AG04449 (cell line): Measurements from ENCODE around the gene TMC4.

ENCODE experiments used
- CTCF ChIA-PET: fragments of 350-600 bp; formaldehyde crosslinking; extraction: SDS; loops from one replicate; lab custom pipeline; 2021; ENCODE audit warnings: antibody characterized with exemption; lab: Yijun Ruan, JAX
- POLR2A ChIA-PET: fragments of 400-600, 350-600 bp; formaldehyde crosslinking; extraction: SDS; loops from one replicate; lab custom pipeline; 2020; ENCODE audit warnings: antibody characterized with exemption, inconsistent platforms; lab: Yijun Ruan, JAX
- DNase-seq: peaks from one replicate; pipeline ENCODE4 v3.0.0-alpha.2; 2010; ENCODE audit warnings: low read depth, low spot score
- H3K4me3 ChIP-seq: 2 replicates; pipeline ENCODE4 v1.5.1; 2011; ENCODE audit warnings: low read depth, mild to moderate bottlenecking, control low read depth, low read length
- TF ChIP-seq, protein P1 (sequence below): IDR thresholded peaks from one replicate; pipeline ENCODE4 v1.5.1; 2011; ENCODE audit warnings: mild to moderate bottlenecking, moderate library complexity, low read length, control low read depth, inconsistent platforms; ENCODE audit not compliant: insufficient read depth; ENCODE audit errors: missing control alignments

TMC4 gene

DNA sequence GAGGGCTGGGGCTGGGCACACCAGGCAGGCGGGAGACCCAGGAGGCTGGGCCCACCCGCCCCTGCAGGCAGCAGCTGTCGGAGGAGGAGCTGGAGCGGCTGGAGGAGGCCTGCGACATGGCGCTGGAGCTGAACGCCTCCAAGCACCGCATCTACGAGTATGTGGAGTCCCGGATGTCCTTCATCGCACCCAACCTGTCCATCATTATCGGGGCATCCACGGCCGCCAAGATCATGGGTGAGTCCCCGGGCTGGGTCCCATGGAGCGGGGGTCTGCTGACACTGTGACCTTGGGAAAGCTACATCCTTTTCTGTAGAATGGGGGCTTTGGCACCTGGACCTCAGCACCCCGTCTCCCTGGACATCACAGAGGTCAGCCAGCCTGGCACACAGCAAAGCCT lies 49.3 kb downstream of the TMC4 start:
- POLR2A ChIA-PET: interaction anchor here (1.5 kb wide), 1 partner anchor 13 kb away, joined by 9 read pairs; the partner anchor contains the start of gene CNOT3
- DNase-seq: no peak
- TF ChIP-seq, protein P1, sequence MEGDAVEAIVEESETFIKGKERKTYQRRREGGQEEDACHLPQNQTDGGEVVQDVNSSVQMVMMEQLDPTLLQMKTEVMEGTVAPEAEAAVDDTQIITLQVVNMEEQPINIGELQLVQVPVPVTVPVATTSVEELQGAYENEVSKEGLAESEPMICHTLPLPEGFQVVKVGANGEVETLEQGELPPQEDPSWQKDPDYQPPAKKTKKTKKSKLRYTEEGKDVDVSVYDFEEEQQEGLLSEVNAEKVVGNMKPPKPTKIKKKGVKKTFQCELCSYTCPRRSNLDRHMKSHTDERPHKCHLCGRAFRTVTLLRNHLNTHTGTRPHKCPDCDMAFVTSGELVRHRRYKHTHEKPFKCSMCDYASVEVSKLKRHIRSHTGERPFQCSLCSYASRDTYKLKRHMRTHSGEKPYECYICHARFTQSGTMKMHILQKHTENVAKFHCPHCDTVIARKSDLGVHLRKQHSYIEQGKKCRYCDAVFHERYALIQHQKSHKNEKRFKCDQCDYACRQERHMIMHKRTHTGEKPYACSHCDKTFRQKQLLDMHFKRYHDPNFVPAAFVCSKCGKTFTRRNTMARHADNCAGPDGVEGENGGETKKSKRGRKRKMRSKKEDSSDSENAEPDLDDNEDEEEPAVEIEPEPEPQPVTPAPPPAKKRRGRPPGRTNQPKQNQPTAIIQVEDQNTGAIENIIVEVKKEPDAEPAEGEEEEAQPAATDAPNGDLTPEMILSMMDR: no peak
- CTCF ChIA-PET: no interaction called here
- no peak overlapping the region for H3K4me3 ChIP-seq

DNA sequence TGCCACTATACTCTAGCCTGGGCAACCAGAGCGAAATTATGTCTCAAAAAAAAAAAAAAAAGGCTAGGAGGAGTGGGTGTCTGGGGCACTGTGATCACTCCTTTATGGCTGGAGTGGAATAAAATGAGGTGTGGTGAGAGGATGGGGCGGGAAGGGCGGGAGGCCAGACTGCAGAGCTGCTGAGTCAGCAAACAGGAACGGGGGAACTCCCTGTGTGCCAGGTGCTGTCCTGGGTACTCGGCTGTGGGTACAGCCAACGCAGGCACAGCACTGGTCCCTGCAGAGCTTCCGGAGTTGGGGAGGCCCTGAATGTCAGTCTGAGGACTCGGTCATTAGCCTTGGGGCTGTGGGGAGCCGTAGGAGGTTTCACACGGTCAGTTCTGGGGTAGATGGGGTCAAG lies 51.7 kb downstream of the TMC4 start:
- CTCF ChIA-PET: no interaction called here
- no peak overlapping the region for H3K4me3 ChIP-seq
- POLR2A ChIA-PET: no interaction called here
- no peak for DNase-seq
- TF ChIP-seq, protein P1: no peak

DNA sequence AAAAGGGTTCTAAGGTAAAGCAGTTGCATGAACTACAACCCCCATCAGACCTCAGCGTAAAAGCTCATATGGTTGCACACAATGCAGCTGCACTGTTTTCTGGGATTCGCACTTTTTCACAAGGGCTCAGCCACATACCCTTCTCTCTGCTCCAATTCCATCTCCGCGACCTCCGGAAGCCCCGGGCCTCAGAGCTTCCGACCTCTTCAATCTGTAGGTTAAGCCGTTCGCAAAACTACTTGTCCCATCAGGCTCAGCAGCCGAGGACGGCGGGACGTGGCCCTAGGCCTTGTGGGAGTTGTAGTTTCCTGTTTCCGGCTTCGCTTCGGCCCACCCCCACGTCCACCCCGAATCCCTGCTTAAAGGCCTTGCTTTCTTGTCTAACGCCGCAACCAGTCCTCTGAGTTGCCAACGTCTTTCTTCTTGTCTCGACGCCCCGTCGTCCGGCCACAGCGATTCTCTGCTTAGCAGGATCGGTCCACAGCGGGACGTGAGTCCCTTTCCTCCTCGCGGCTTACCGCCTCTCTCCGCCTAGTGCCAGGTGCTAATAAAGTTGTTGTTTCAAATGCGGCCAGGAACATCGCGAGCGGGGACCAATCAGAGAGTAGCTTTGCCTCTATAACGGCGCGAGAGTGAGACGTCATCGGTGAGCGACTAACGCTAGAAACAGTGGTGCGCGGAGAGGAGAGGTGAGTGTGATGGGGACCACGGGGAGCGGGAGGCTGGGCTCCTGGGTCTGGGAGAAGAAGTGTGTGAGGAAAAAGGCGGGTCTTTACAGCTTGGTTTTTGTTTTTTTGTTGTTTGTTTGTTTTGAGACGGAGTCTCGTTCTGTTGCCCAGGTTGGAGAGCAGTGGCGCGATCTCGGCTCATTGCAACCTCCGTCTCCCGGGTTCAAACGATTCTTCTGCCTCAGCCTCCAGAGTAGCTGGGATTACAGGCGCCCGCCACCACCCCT lies 57.6 kb downstream of the TMC4 start, which contains the start of the genes PRPF31 and TFPT:
PRPF31 (plus strand) TSS at position 646 of the 955 bp plus-strand sequence. CDS start 2,525 bp downstream, outside the sequence.
TFPT (minus strand) TSS at position 549 of the 955 bp plus-strand sequence; CDS start at position 161, 388 bp downstream.
- TF ChIP-seq, protein P1: no peak
- ChIA-PET POLR2A (interaction anchor here (0.8 to 2.5 kb wide), 7 partner anchors 9 to 74 kb away, joined by 3 to 21 read pairs (median 3); partner anchors contain the start of genes CNOT3, MBOAT7 and NDUFA3), CTCF (no interaction called here)
- H3K4me3 ChIP-seq: peak within 1 kb of the TSS; percentile 83
- DNase-seq: peak; percentile 87

DNA sequence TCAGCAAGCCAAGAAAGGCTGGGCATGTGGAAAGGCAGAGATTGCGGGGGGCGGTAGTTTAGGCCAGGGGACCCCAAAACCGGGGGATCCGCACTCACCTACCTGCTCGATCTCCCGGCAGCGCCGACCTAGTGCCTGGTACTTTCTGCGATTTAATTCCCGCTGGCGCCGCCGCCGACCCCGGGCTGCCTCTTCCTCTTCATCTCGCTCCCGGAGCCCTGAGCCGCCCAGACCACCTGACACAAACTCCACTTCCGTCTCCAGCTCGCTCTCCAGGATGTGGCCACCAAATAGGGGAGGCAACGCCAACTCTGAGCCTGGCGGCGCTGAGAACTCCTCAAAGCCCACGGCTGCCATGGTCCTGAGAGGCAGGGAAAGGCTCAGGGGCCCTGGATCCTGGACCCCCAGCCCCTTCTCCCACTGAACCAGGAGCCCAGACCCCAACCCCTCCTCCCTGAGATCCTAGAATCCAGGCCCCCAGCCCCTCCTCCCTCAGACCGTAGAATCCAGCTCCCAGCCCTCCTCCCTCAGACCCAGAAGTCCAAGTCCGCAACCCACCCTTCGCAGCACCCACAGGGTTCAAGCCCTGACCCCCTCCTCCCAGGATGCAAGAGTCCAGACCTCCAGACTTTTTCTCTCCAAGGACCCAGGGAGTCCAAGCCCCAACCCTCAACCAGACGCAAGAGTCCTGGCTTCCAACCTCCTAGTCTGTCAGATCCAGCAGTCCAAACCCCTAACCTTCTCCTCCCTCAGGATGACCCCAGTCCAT lies 58.4 kb downstream of the TMC4 start:
- ChIA-PET POLR2A (interaction anchor here (0.6 to 2.5 kb wide), 6 partner anchors 8 to 248 kb away, joined by 3 to 21 read pairs (median 3); partner anchors contain the start of genes CNOT3 and MBOAT7), CTCF (interaction anchor here (0.9 kb wide), 1 partner anchor 322 kb away, joined by 3 read pairs; no protein-coding TSS in a partner anchor)
- TF ChIP-seq, protein P1: no peak
- peak overlapping the region; percentile 83 for H3K4me3 ChIP-seq
- no peak for DNase-seq
